ENCODE measurements around the gene CDCA4. TPM values are rescaled to one million over a fixed set of nuclear protein-coding genes. Genes with fewer than 3 reads are reported as not detected.

CDCA4 gene
- polyA plus RNA-seq, 1 donor from 2014 or later: 5.4 TPM

- Histone ChIP-seq H3K9me3 (ENCODE audit: low read length) (no peaks in the 10 kb centered on the region), H4K20me1 (ENCODE audit: insufficient read depth) (no peaks in the 10 kb centered on the region), H3F3A (ENCODE audit: insufficient read depth, low read length, poor library complexity, severe bottlenecking) (no peaks in the 10 kb centered on the region), H2AFZ (ENCODE audit: low read depth, low read length) (no peak overlapping the region), H3K4me2 (ENCODE audit: low read length) (no peak overlapping the region), H3K27me3 (ENCODE audit: insufficient read depth, low read depth, low read length) (no peaks in the 10 kb centered on the region), H3K79me2 (replicated peaks; ENCODE audit: insufficient read depth, low read length) (no peaks in the 10 kb centered on the region), H3K9ac (ENCODE audit: low read length) (no peak overlapping the region), H3K4me3 (ENCODE audit: low read length) (no peak overlapping the region), H3K9me2 (ENCODE audit: insufficient read depth, low read length) (no peaks in the 10 kb centered on the region), H3K36me3 (ENCODE audit: insufficient read depth, low read length) (no peaks in the 10 kb centered on the region), H3K27ac (ENCODE audit: low read length) (no peak overlapping the region)
- TF ChIP-seq POLR2AphosphoS5 (IDR thresholded peaks at IDR 0.05) (no peak), CTCF (IDR thresholded peaks at IDR 0.05; ENCODE audit: poor library complexity, severe bottlenecking) (no peak), SMC3 (conservative IDR thresholded peaks at IDR 0.05; ENCODE audit: poor library complexity) (no peak), TAF1 (IDR thresholded peaks at IDR 0.05; ENCODE audit: low read depth) (no peak), MXI1 (conservative IDR thresholded peaks at IDR 0.05; ENCODE audit: poor library complexity, severe bottlenecking) (no peak), RAD21 (conservative IDR thresholded peaks at IDR 0.05) (no peak)
These were observed 26.6 kb upstream of the CDCA4 start for GRCh38 chr14:105047283-105048016.

GRCh38 chr14:105046891-105047282, 26.0 kb upstream of the CDCA4 start:
- Histone ChIP-seq H3K9ac (ENCODE audit: low read length) (no peak overlapping the region), H3K9me2 (ENCODE audit: insufficient read depth, low read length) (no peaks in the 10 kb centered on the region), H4K20me1 (ENCODE audit: insufficient read depth) (no peaks in the 10 kb centered on the region), H3K4me3 (ENCODE audit: low read length) (no peak overlapping the region), H3K79me2 (replicated peaks; ENCODE audit: insufficient read depth, low read length) (no peaks in the 10 kb centered on the region), H3K9me3 (ENCODE audit: low read length) (no peaks in the 10 kb centered on the region), H3F3A (ENCODE audit: insufficient read depth, low read length, poor library complexity, severe bottlenecking) (no peaks in the 10 kb centered on the region), H3K27ac (ENCODE audit: low read length) (no peak overlapping the region), H2AFZ (ENCODE audit: low read depth, low read length) (no peak overlapping the region), H3K27me3 (ENCODE audit: insufficient read depth, low read depth, low read length) (no peaks in the 10 kb centered on the region), H3K4me2 (ENCODE audit: low read length) (no peak overlapping the region), H3K36me3 (ENCODE audit: insufficient read depth, low read length) (no peaks in the 10 kb centered on the region)
- no peak for TF ChIP-seq POLR2AphosphoS5 (IDR thresholded peaks at IDR 0.05)
- no peak for TF ChIP-seq TAF1 (IDR thresholded peaks at IDR 0.05; ENCODE audit: low read depth)
- no peak for TF ChIP-seq EP300 (conservative IDR thresholded peaks at IDR 0.05; ENCODE audit: poor library complexity, severe bottlenecking)
- no peak for TF ChIP-seq SMC3 (conservative IDR thresholded peaks at IDR 0.05; ENCODE audit: poor library complexity)
- no peak for TF ChIP-seq MXI1 (conservative IDR thresholded peaks at IDR 0.05; ENCODE audit: poor library complexity, severe bottlenecking)
- TF ChIP-seq CTCF (IDR thresholded peaks at IDR 0.05; ENCODE audit: poor library complexity, severe bottlenecking): no peak
- no peak for TF ChIP-seq EZH2 (IDR thresholded peaks at IDR 0.05; ENCODE audit: borderline replicate concordance, insufficient read depth, low read length, poor library complexity, severe bottlenecking)
- TF ChIP-seq REST (IDR thresholded peaks at IDR 0.05; ENCODE audit: borderline replicate concordance): no peak
- no peak for TF ChIP-seq RAD21 (conservative IDR thresholded peaks at IDR 0.05)

Measured in neural cell (in vitro differentiated cells).